Stomach (tissue), 9 donors: Measurements from ENCODE around the gene PKNOX2. TPM values are rescaled to one million over a fixed set of nuclear protein-coding genes. Genes with fewer than 3 reads are reported as not detected.
A peak's percentile ranks its signal among the peaks of the same experiment; 100 is the strongest.

ENCODE experiments used
- DNase-seq, 2 donors: peaks; one replicate each; pipeline versions ENCODE4 v3.0.0 to v3.0.0-alpha.2; 2013 to 2019
- H3K27ac ChIP-seq, 5 donors: fragments of 200-600 bp in 4 of 5; sonication (generic) in 4 of 5; one replicate each; pipeline ENCODE4 v1.5.1; 2013 to 2019; ENCODE audit warnings: mild to moderate bottlenecking in 1 of 5, moderate library complexity in 1 of 5
- H3K27me3 ChIP-seq, 3 donors: fragments of 200-600 bp; sonication (generic); one replicate each; pipeline ENCODE4 v1.5.1; 2017 to 2019; ENCODE audit warnings: mixed run types in 1 of 3
- H3K36me3 ChIP-seq, 4 donors: fragments of 200-600 bp; sonication (generic); 1 replicate in 3 of 4; 2 replicates in 1 of 4; pipeline ENCODE4 v1.5.1; 2016 to 2019
- H3K4me1 ChIP-seq, 4 donors: fragments of 200-600 bp; sonication (generic); one replicate each; pipeline ENCODE4 v1.5.1; 2016 to 2019
- H3K4me3 ChIP-seq, 4 donors: fragments of 200-600 bp; sonication (generic) in 3 of 4; one replicate each; pipeline ENCODE4 v1.5.1; 2016 to 2019; ENCODE audit warnings: mild to moderate bottlenecking in 1 of 4
- H3K9me3 ChIP-seq, 4 donors: fragments of 200-600 bp; sonication (generic); one replicate each; pipeline ENCODE4 v1.5.1; 2016 to 2019
- CTCF ChIP-seq, 7 experiments: fragments of 450-650 bp in 4 of 7; fragments of 200-600 bp in 3 of 7; sonication (generic) in 3 of 7; IDR thresholded peaks; one replicate each; pipeline ENCODE4 v1.5.1; 2016 to 2019; ENCODE audit warnings: antibody characterized with exemption in 7 of 7, control low read depth in 2 of 7, mild to moderate bottlenecking in 1 of 7
- EP300 ChIP-seq: sonication (generic); formaldehyde crosslinking; IDR thresholded peaks from one replicate; pipeline ENCODE4 v1.6.1; 2017; ENCODE audit warnings: antibody characterized with exemption
- POLR2A ChIP-seq, 4 donors: fragments of 450-650 bp; IDR thresholded peaks; one replicate each; pipeline ENCODE4 v1.6.1; 2016; ENCODE audit warnings: antibody characterized with exemption in 4 of 4, control low read depth in 2 of 4, mild to moderate bottlenecking in 1 of 4, moderate library complexity in 1 of 4
- POLR2AphosphoS5 ChIP-seq, 3 donors: sonication (generic); formaldehyde crosslinking; IDR thresholded peaks; one replicate each; pipeline ENCODE4 v1.6.1; 2016; ENCODE audit warnings: antibody characterized with exemption in 3 of 3
- WGBS, 5 donors: extraction: QIAGEN DNeasy Blood & Tissue Kit in 3 of 5; methylation state at CpG; one replicate each; pipeline versions ENCODE4 v1.1.5 to v1.1.7; 2013 to 2018; 5-methylcytosine and 5-hydroxymethylcytosine counted together
- intact Hi-C: fragments of 100-400 bp; cut with DNase I; formaldehyde crosslinking; loops from one replicate; pipeline ENCODE4 v1.15.1; 2023; ENCODE audit warnings: low total_unique reads
- polyA plus RNA-seq, 3 donors: library from polyadenylated mRNA; stranded (reverse); fragments of 200-250 nt; gene quantifications; one replicate each; pipeline ENCODE4 v1.2.3, GENCODE V29; 2013
- small RNA-seq, 4 donors: library from RNA; depleted of rRNA; stranded (forward); fragments of <200 nt; gene quantifications; one replicate each; pipeline ENCODE3, GENCODE V24; 2016
- total RNA-seq, 5 donors: library from RNA; depleted of rRNA; stranded (reverse); fragments of >200 nt; gene quantifications; one replicate each; pipeline versions ENCODE4 v1.1.0 to v1.2.3, GENCODE V29; 2014 to 2016
- donor health status: healthy with polysubstance abuse.
- donor health status: Bipolar disorder and iron deficiency.
- donor health status: healthy.

The PKNOX2 gene
- total and polyA plus RNA-seq, 8 donors = 0.83 to 4.9 (median 2.3) TPM; not detected in 1

- 85 to 94% (median 88%) methylated on average over 3 of the region's 3 CpGs for WGBS, 5 donors
- Histone ChIP-seq H3K27me3 (no peaks in the 10 kb centered on the region), H3K4me3 (no peak overlapping the region), H3K27ac (no peak overlapping the region), H3K9me3 (no peaks in the 10 kb centered on the region), H3K36me3 (peaks cover 0 to 6% (median 3%) of the 10 kb centered on the region in 4 donors), H3K4me1 (no peaks in the 10 kb centered on the region)
- intact Hi-C loops = no loop called here
- TF ChIP-seq EP300 = no peak
- no peak for TF ChIP-seq POLR2AphosphoS5 (IDR thresholded peaks at IDR 0.05)
- no peak for TF ChIP-seq CTCF (IDR thresholded peaks at IDR 0.05)
- TF ChIP-seq POLR2A (IDR thresholded peaks at IDR 0.05) = no peak
- DNase-seq = no peak
These were observed 314.6 kb downstream of the PKNOX2 start for GRCh38 chr11:125479137-125479536.

GRCh38 chr11:125481531-125481930 is 317.0 kb downstream of the PKNOX2 start:
- H3K36me3 ChIP-seq = peaks cover 0 to 6% (median 3%) of the 10 kb centered on the region in 4 donors
- peak in 1 of 2 donors; percentile 16 for DNase-seq
- intact Hi-C loops = no loop called here
- no peaks in the 10 kb centered on the region for H3K9me3 ChIP-seq
- H3K4me1 ChIP-seq = no peaks in the 10 kb centered on the region
- WGBS, 5 donors = 46 to 62% (median 54%) methylated on average over 3 of the region's 3 CpGs
- TF ChIP-seq POLR2A (IDR thresholded peaks at IDR 0.05) (no peak), POLR2AphosphoS5 (IDR thresholded peaks at IDR 0.05) (no peak), EP300 (no peak), CTCF (IDR thresholded peaks at IDR 0.05) (no peak)
- no peaks in the 10 kb centered on the region for H3K27me3 ChIP-seq
- no peak overlapping the region for H3K27ac ChIP-seq
- H3K4me3 ChIP-seq = no peak overlapping the region

Small RNA genes lying within 50 kb of the gene (small RNA-seq; reads per million reads assigned to genes)
- gene RNU6-321P = 0 reads per million in 4 donors

Other genes with a start within 250 kb of the PKNOX2 start
- not detected for gene HEPN1, start 245.5 kb upstream of the PKNOX2 start, total RNA-seq
- not detected for gene HEPN1, start 245.5 kb upstream of the PKNOX2 start, polyA plus RNA-seq
- not detected for gene HEPACAM, start 228.7 kb upstream of the PKNOX2 start, total RNA-seq
- gene HEPACAM, start 228.7 kb upstream of the PKNOX2 start, polyA plus RNA-seq = under 1 TPM in 1 of 3 donors, not detected in 2; 0.10 TPM
- 10 to 100 TPM in 1 of 5 donors, 1 to 10 TPM in 3, under 1 TPM in 1; 0.43 to 15.6 (median 1.8) TPM for gene CCDC15, start 210.5 kb upstream of the PKNOX2 start, total RNA-seq
- under 1 TPM; 0.31 to 0.68 (median 0.61) TPM for gene CCDC15, start 210.5 kb upstream of the PKNOX2 start, polyA plus RNA-seq
- gene SLC37A2, start 101.4 kb upstream of the PKNOX2 start, total RNA-seq = 1 to 10 TPM in 2 of 5 donors, under 1 TPM in 1, not detected in 2; 0.87 to 5.3 (median 3.9) TPM
- gene SLC37A2, start 101.4 kb upstream of the PKNOX2 start, polyA plus RNA-seq = 1 to 10 TPM; 2.1 to 4.9 (median 2.6) TPM
- 10 to 100 TPM in 2 of 5 donors, 1 to 10 TPM in 2, under 1 TPM in 1; 0.87 to 16.2 (median 8.0) TPM for gene TMEM218, start 53.1 kb upstream of the PKNOX2 start, total RNA-seq
- gene TMEM218, start 53.1 kb upstream of the PKNOX2 start, polyA plus RNA-seq = 10 to 100 TPM; 16.1 to 21.1 (median 19.2) TPM